NK-92 (cell line): ENCODE measurements around the gene ATR.
A peak's percentile ranks its signal among the peaks of the same experiment; 100 is the strongest.
"Not testable (repeated sequence)": the region's sequence is repeated elsewhere in the genome, so short reads cannot be mapped to it uniquely, and the experiment has no call there.

Experiments used
- DNase-seq: peaks from one replicate; lab custom pipeline; 2025; ENCODE audit not compliant: unreplicated experiment; lab: John Stamatoyannopoulos, UW

Gene ATR

DNA sequence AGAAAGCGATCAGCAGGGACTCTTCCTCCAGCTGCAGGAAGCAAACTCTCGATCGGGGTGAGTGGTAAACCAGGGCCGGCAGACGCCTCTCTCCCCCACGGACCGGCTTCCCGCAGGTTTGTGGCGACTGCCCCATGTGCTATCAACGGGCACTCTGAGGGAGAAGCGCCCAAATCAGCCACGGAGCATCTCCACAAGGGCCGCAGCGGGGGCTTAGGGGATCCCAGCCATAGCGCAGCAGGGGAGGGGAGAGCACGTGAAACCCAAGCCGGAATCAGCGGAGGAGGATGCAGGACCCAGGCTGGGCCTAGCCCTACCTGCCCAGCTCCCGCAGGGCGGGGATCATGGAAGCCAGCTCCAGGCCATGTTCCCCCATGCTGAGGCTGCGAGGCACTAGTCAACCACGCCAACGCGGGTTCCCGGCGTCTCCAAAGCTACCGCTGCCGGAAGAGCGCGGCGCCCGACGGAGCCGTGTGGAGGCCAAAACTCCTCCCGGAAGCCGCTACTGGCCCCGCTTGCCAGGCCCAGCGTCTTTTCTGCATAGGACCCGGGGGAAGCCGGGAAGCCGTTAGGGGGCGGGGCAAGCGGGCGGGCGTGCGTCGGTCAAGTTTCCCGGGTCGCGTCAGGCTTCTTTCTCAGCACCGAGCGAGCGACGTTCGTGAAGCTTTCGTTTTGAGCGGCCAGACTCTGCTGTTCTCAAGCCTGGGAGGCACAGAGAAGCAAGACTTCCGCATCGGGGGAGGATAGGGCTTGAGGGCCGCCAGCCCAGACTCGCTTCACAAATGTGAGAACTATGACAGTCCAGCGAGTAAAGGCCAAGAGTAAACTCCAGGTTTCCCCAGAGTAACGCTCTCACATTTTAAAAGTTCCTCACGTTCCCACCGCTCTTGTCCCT is at the start of gene ATR:
Gene ATR (minus strand): TSS at position 405 of the 895 bp plus-strand sequence. CDS start 29 bp downstream, at position 376.
- DNase-seq = peak; percentile 75

GRCh38 chr3:142626971-142627370 is 48.4 kb upstream of the ATR start:
- no peak for DNase-seq

DNA sequence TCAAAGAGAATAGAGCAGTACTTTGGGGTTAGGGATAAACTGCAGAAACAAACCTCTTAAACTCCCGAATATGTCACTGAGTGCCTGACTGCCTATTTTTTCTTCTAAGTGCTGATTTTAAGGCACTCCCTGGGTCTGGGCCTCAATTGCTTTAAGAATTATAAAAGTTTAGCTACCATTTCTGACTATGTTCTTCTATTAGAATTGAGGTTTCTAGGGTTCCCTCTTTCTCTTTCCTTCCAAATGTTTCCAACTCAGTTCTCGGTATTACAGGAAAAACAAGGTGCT is 46.6 kb upstream of the ATR start:
- no peak for DNase-seq

DNA sequence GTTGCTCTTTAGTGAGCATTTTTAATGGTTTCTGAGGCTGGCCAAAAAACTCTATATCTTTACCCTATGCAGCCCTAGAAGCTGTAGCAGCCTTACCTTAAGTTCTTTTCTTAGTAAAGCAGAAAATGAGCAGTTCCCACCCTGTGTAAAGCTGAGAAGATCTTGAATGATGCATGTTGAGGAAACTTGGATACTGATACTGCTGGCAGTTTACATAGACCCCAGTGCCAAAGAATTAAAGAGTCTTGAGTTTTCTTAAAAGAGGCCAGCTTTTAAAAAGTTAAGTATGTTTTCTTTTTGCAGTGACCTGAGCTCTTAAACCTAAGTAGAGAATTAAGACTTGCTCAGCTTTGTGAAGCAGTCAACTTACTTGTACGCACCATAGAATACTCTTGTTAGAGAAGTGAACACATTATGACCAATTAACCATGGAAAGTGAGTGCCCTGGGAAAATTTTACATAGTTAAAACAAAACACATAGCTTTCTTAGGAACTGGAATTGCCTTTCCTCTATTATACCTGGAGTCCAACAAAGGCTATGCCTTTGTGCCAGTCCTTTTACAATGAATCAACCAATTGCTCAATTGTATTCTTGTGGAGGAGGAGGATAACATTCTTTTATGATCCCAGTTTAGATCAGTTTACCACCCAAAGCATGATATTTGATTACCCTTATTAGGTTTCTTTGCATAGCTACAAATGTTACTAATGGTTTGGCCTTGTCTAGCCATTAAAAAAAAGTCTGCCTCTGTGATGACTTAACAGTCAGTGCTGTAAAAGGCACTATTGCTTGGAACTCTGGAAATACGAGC is 46.0 kb upstream of the ATR start:
- DNase-seq = no peak

GRCh38 chr3:142623194-142623593 is 44.7 kb upstream of the ATR start:
- DNase-seq = no peak

- DNase-seq = no peak
Observed at GRCh38 chr3:142622405-142622804, 43.9 kb upstream of the ATR start.

DNA sequence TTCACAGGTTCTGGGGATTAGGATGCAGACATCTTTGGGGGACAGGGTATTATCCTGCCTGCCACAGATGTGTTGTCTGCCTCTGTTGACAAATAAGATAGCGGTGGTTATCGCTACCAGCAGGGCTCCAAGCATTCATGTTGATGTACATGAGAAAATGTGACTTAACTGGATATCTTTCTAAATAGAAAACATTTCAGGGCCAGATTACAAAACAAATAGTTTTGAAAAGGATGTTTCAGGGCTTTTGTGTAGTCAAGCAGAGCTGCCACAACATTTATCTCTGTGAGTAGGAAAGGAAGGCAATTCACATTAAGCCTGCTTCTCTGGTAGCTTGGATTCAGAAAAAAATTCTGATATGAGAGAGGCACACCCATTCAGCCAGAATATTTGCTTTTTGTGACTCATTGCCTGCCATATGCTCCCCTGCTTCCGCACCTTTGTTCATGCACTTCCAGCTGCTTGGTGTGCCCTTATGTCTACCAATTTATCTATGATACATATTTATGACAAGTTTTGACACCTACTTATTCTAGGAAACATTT is 40.5 kb upstream of the ATR start:
- no peak for DNase-seq

DNA sequence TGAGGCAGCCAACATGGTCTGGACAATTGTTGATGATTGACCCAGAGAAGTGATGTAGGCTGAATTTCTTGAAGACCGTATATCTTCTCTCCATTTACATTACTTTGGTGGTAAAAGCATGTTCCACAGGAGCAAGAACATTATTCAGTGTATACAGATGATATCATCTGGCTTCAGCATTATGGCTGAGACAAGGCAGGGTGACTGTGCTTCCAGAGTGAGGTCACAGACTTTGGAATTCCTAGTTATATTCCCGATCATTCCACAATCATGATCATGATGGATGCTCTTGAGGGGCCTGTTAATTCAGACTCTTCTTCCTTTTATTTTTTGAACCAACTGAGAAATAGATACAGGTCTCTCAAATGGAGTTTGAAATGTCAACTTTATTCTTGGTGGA is 36.6 kb upstream of the ATR start:
- no peak for DNase-seq

DNA sequence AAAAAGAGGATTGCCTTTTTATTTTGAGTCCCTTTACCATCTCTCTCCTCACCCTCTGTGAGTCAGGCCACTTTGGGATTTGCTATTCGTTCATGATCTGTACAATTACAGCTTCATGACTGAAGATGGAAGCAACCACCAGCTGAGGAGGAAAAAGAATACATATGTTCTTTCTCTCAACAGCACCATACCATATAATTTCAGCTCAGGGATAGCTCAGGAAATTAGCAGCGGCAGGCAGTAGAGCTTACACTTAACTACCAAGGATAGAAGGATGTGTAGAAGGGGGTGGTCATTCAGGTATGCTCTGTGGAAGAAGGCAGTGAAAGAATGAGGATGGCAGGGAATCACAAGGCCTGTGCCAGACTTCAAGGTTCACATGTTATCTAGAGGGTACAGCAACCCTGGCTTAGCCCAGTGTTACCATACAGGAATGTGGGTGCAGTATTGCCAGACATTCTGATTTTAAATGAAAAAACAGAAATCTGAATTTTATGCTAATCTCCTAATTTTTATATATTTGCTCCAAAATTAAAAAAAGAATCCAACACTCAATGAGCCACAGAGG is 35.6 kb upstream of the ATR start:
- DNase-seq = no peak

- DNase-seq = no peak
Observed at GRCh38 chr3:142613491-142613890, 35.0 kb upstream of the ATR start.

GRCh38 chr3:142611206-142611605 is 32.7 kb upstream of the ATR start:
- DNase-seq = no peak

- DNase-seq = no peak
Observed at GRCh38 chr3:142609136-142609535, 30.6 kb upstream of the ATR start.

DNA sequence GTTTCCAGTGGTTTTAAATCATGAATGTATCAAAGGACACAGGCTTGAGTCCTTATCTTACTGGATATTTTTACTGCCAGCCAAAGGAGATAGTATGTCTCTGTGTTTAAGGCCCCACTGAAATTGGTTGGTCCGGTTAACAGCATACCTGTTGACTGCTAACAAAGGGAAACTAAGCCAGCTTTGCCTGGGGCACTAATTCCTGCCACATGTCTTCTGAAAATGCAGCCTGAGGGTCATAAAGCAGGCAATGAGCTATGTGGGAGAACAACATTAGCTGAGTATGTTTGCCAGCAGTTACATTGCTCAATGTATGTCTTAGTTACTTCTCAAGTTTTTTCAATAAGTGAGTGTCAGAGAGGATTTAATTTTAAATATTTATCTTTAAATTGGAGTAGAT is 30.1 kb upstream of the ATR start:
- DNase-seq = no peak

DNA sequence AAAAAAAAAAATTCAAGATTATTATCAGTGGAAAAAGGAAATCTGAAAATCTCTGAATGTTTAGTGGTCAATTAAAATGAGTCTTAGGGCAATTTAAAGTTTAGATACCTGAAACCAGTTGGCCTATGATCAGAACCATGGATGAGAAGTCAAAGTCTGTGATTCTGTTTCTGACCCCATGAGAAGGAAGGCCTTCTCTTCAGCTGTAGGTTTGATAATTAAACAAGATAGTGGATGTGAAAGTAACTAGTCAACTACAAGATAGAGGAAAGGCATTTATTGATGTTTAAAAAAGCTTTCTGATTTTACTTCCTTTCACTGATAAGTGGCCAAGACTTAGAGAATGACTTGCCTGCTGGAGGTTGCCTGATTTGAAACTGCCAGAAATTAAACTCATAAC is 26.4 kb upstream of the ATR start:
- DNase-seq = no peak

- not testable (repeated sequence) for DNase-seq
Observed at GRCh38 chr3:142603386-142603705, 24.8 kb upstream of the ATR start.

- DNase-seq = no peak
Observed at GRCh38 chr3:142602619-142603385, 24.3 kb upstream of the ATR start.

GRCh38 chr3:142601713-142602112 is 23.2 kb upstream of the ATR start:
- DNase-seq = no peak

GRCh38 chr3:142597906-142598305 is 19.4 kb upstream of the ATR start:
- DNase-seq = no peak

- DNase-seq = no peak
Observed at GRCh38 chr3:142596726-142597088, 18.2 kb upstream of the ATR start.

GRCh38 chr3:142595951-142596725 is 17.6 kb upstream of the ATR start, which contains the start of gene PLS1:
Gene PLS1 (plus strand): TSS chr3:142596393. CDS start chr3:142664238, 67,845 bp downstream.
- DNase-seq = no peak
